GM23248 (cell line): ENCODE measurements around the gene PPP1R13B. TPM values are rescaled to one million over a fixed set of nuclear protein-coding genes. Genes with fewer than 3 reads are reported as not detected.

Experiments used
- DNase-seq: peaks from one replicate; pipeline ENCODE4 v3.0.0-alpha.2; 2015
- H2AFZ ChIP-seq: fragments of 200-600 bp; sonication (generic); 2 replicates; pipeline ENCODE4 v1.6.1; 2016; ENCODE audit warnings: antibody characterized with exemption
- H3F3A ChIP-seq: fragments of 200-600 bp; sonication (generic); 2 replicates; pipeline ENCODE4 v1.6.1; 2016; ENCODE audit warnings: mild to moderate bottlenecking, antibody characterized with exemption, mixed run types; ENCODE audit not compliant: insufficient read depth
- H3K27ac ChIP-seq: fragments of 200-600 bp; sonication (generic); 2 replicates; pipeline ENCODE4 v1.5.1; 2016; ENCODE audit warnings: mild to moderate bottlenecking
- H3K27me3 ChIP-seq: fragments of 200-600 bp; sonication (generic); replicated peaks from 2 replicates; pipeline ENCODE4 v1.6.1; 2016; ENCODE audit warnings: mild to moderate bottlenecking; ENCODE audit not compliant: insufficient read depth
- H3K36me3 ChIP-seq: fragments of 200-600 bp; sonication (generic); 2 replicates; pipeline ENCODE4 v1.6.1; 2016; ENCODE audit warnings: low read depth, mild to moderate bottlenecking
- H3K4me1 ChIP-seq: fragments of 200-600 bp; sonication (generic); 2 replicates; pipeline ENCODE4 v1.6.1; 2016; ENCODE audit warnings: mild to moderate bottlenecking; ENCODE audit not compliant: insufficient read depth
- H3K4me2 ChIP-seq: fragments of 200-600 bp; sonication (generic); one replicate; pipeline ENCODE4 v1.6.1; 2016; ENCODE audit warnings: mild to moderate bottlenecking; ENCODE audit not compliant: unreplicated experiment
- H3K4me3 ChIP-seq: fragments of 200-600 bp; sonication (generic); 2 replicates; pipeline ENCODE4 v1.5.1; 2016; ENCODE audit warnings: mild to moderate bottlenecking
- H3K79me2 ChIP-seq: fragments of 200-600 bp; sonication (generic); 2 replicates; pipeline ENCODE4 v1.6.1; 2016; ENCODE audit warnings: mild to moderate bottlenecking; ENCODE audit not compliant: insufficient read depth
- H3K9ac ChIP-seq: fragments of 200-600 bp; sonication (generic); 2 replicates; pipeline ENCODE4 v1.6.1; 2016; ENCODE audit warnings: mild to moderate bottlenecking
- H3K9me2 ChIP-seq: fragments of 200-600 bp; sonication (generic); 2 replicates; pipeline ENCODE4 v1.6.1; 2016; ENCODE audit warnings: mixed run types, mild to moderate bottlenecking, moderate library complexity; ENCODE audit not compliant: insufficient read depth
- H3K9me3 ChIP-seq: fragments of 200-600 bp; sonication (generic); one replicate; pipeline ENCODE4 v1.6.1; 2017; ENCODE audit warnings: low read depth
- H4K20me1 ChIP-seq: fragments of 200-600 bp; sonication (generic); 2 replicates; pipeline ENCODE4 v1.6.0; 2016; ENCODE audit not compliant: insufficient read depth
- EZH2 ChIP-seq: fragments of 200-600 bp; sonication (generic); IDR thresholded peaks from 2 replicates; pipeline ENCODE4 v1.6.1; 2018; ENCODE audit warnings: antibody characterized with exemption, mild to moderate bottlenecking; ENCODE audit not compliant: insufficient read depth, poor library complexity, severe bottlenecking
- EZH2phosphoT487 ChIP-seq: fragments of 200-600 bp; sonication (generic); IDR thresholded peaks from 2 replicates; pipeline ENCODE4 v1.6.1; 2018; ENCODE audit warnings: antibody characterized with exemption, moderate library complexity, mild to moderate bottlenecking, low read depth; ENCODE audit not compliant: insufficient read depth
- WGBS, 2 experiments: methylation state at CpG; one replicate each; pipeline ENCODE4 v1.1.6; 2015 to 2017; ENCODE audit warnings: low lambda C conversion rate in 2 of 2, low coverage in 1 of 2; ENCODE audit errors: missing lambda C conversion rate in 2 of 2; 5-methylcytosine and 5-hydroxymethylcytosine counted together
- in situ Hi-C: fragments of 300-500 bp; cut with MboI; formaldehyde crosslinking; loops from 2 replicates; pipeline ENCODE4 v1.15.0; 2020
- polyA plus RNA-seq: library from polyadenylated mRNA; unstranded; fragments of >200 nt; fragmentation: Nextera tagmentation; extraction: Ambion mirVana; gene quantifications from 2 replicates; pipeline ENCODE4 v1.2.1, GENCODE V29; 2016
- total RNA-seq: library from RNA; depleted of rRNA; stranded (reverse); fragments of >200 nt; shearing (Covaris generic); gene quantifications from 2 replicates; pipeline ENCODE4 v1.2.3, GENCODE V29; 2014

PPP1R13B gene
- total and polyA plus RNA-seq, 2 experiments from 2014 or later: 2.0 to 4.6 TPM

- Histone ChIP-seq H3F3A (no peaks in the 10 kb centered on the region), H3K4me1 (no peaks in the 10 kb centered on the region), H3K4me3 (no peak overlapping the region), H3K4me2 (no peak overlapping the region), H3K27me3 (no peaks in the 10 kb centered on the region), H2AFZ (no peak overlapping the region), H3K9ac (no peak overlapping the region), H3K79me2 (no peaks in the 10 kb centered on the region), H4K20me1 (no peaks in the 10 kb centered on the region), H3K27ac (no peak overlapping the region), H3K36me3 (peaks cover 4% of the 10 kb centered on the region; the same call in 1 of the 2 replicates), H3K9me3 (no peaks in the 10 kb centered on the region), H3K9me2 (no peaks in the 10 kb centered on the region)
- TF ChIP-seq EZH2 (no peak), EZH2phosphoT487 (no peak)
- 94 to 96% methylated on average over 2 of the region's 2 CpGs for WGBS, 2 experiments
- DNase-seq: no peak
- in situ Hi-C loops: no loop called here
These were observed 76.9 kb downstream of the PPP1R13B start for GRCh38 chr14:103770500-103770899.

GRCh38 chr14:103767336-103767894, 80.0 kb downstream of the PPP1R13B start:
- peaks cover 4% of the 10 kb centered on the region; the same call in 1 of the 2 replicates for H3K36me3 ChIP-seq
- H3K9ac ChIP-seq: no peak overlapping the region
- in situ Hi-C loops: no loop called here
- no peak overlapping the region for H3K4me3 ChIP-seq
- no peak for DNase-seq
- no peaks in the 10 kb centered on the region for H4K20me1 ChIP-seq
- WGBS, 2 experiments: 86 to 88% methylated on average over 4 of the region's 4 CpGs
- no peaks in the 10 kb centered on the region for H3K9me2 ChIP-seq
- H3K27me3 ChIP-seq: no peaks in the 10 kb centered on the region
- no peak overlapping the region for H2AFZ ChIP-seq
- no peaks in the 10 kb centered on the region for H3K9me3 ChIP-seq
- no peaks in the 10 kb centered on the region for H3K4me1 ChIP-seq
- H3K4me2 ChIP-seq: no peak overlapping the region
- no peak overlapping the region for H3K27ac ChIP-seq
- H3K79me2 ChIP-seq: no peaks in the 10 kb centered on the region
- H3F3A ChIP-seq: no peaks in the 10 kb centered on the region
- TF ChIP-seq EZH2 (no peak), EZH2phosphoT487 (no peak)

- H3K36me3 ChIP-seq: no peaks in the 10 kb centered on the region
- 77 to 78% methylated on average over 3 of the region's 3 CpGs for WGBS, 2 experiments
- no peaks in the 10 kb centered on the region for H3K4me1 ChIP-seq
- H3K4me3 ChIP-seq: no peak overlapping the region
- no peak overlapping the region for H3K4me2 ChIP-seq
- in situ Hi-C loops: no loop called here
- no peak for DNase-seq
- H3K27me3 ChIP-seq: no peaks in the 10 kb centered on the region
- H3K9ac ChIP-seq: no peak overlapping the region
- H3K79me2 ChIP-seq: no peaks in the 10 kb centered on the region
- no peak overlapping the region for H3K27ac ChIP-seq
- H4K20me1 ChIP-seq: no peaks in the 10 kb centered on the region
- TF ChIP-seq EZH2 (no peak), EZH2phosphoT487 (no peak)
- H2AFZ ChIP-seq: no peak overlapping the region
- H3K9me3 ChIP-seq: no peaks in the 10 kb centered on the region
- no peaks in the 10 kb centered on the region for H3F3A ChIP-seq
- no peaks in the 10 kb centered on the region for H3K9me2 ChIP-seq
These were observed 81.8 kb downstream of the PPP1R13B start for GRCh38 chr14:103765526-103765925.

GRCh38 chr14:103763730-103764488, 83.5 kb downstream of the PPP1R13B start:
- in situ Hi-C loops: no loop called here
- 97 to 98% methylated on average over 5 of the region's 5 CpGs for WGBS, 2 experiments
- TF ChIP-seq EZH2 (no peak), EZH2phosphoT487 (no peak)
- DNase-seq: no peak
- no peaks in the 10 kb centered on the region for H3K9me3 ChIP-seq
- H3K36me3 ChIP-seq: no peaks in the 10 kb centered on the region
- H3K27ac ChIP-seq: no peak overlapping the region
- no peaks in the 10 kb centered on the region for H3F3A ChIP-seq
- H3K4me2 ChIP-seq: no peak overlapping the region
- no peaks in the 10 kb centered on the region for H3K79me2 ChIP-seq
- H2AFZ ChIP-seq: no peak overlapping the region
- H3K27me3 ChIP-seq: no peaks in the 10 kb centered on the region
- H3K4me3 ChIP-seq: no peak overlapping the region
- no peaks in the 10 kb centered on the region for H4K20me1 ChIP-seq
- no peaks in the 10 kb centered on the region for H3K4me1 ChIP-seq
- H3K9me2 ChIP-seq: no peaks in the 10 kb centered on the region
- H3K9ac ChIP-seq: no peak overlapping the region
